Measurements from ENCODE around the gene YTHDF1.

YTHDF1 gene

GRCh38 chr20:63183422-63184146 is 32.3 kb downstream of the YTHDF1 start:
- DNase-seq: peak; percentile 36 to 68 (median 52)

- DNase-seq: no peak
These were observed 33.0 kb downstream of the YTHDF1 start for GRCh38 chr20:63182946-63183415.

GRCh38 chr20:63182425-63182824 is 33.5 kb downstream of the YTHDF1 start:
- DNase-seq: no peak

- no peak for DNase-seq
These were observed 34.7 kb downstream of the YTHDF1 start for GRCh38 chr20:63181226-63181625.

GRCh38 chr20:63180569-63181185 is 35.3 kb downstream of the YTHDF1 start:
- no peak for DNase-seq

GRCh38 chr20:63179687-63180568 is 36.0 kb downstream of the YTHDF1 start:
- DNase-seq: peak; percentile 10 to 48 (median 28)

- DNase-seq: peak; percentile 9 to 59 (median 50)
These were observed 36.8 kb downstream of the YTHDF1 start for GRCh38 chr20:63178889-63179686.

- no peak for DNase-seq
These were observed 37.5 kb downstream of the YTHDF1 start for GRCh38 chr20:63178446-63178820.

GRCh38 chr20:63177785-63178445 is 38.0 kb downstream of the YTHDF1 start:
- DNase-seq: peak in 1 of 4 experiments; percentile 15

- DNase-seq: peak in 1 of 4 experiments; percentile 31
These were observed 38.7 kb downstream of the YTHDF1 start for GRCh38 chr20:63177134-63177784.

GRCh38 chr20:63176427-63177133 is 39.4 kb downstream of the YTHDF1 start:
- no peak for DNase-seq

- DNase-seq: peak in 2 of 4 experiments; percentile 32 to 39
These were observed 39.9 kb downstream of the YTHDF1 start for GRCh38 chr20:63176034-63176426.

- no peak for DNase-seq
These were observed 40.7 kb downstream of the YTHDF1 start for GRCh38 chr20:63175038-63175895.

GRCh38 chr20:63174309-63175037 is 41.5 kb downstream of the YTHDF1 start:
- peak in 2 of 4 experiments; percentile 26 to 34 for DNase-seq

- no peak for DNase-seq
These were observed 42.3 kb downstream of the YTHDF1 start for GRCh38 chr20:63173552-63174191.

GRCh38 chr20:63172726-63173125 is 43.2 kb downstream of the YTHDF1 start:
- no peak for DNase-seq

GRCh38 chr20:63171991-63172390 is 43.9 kb downstream of the YTHDF1 start:
- no peak for DNase-seq

GRCh38 chr20:63169681-63170080 is 46.2 kb downstream of the YTHDF1 start:
- DNase-seq: no peak

Measured in suppressor macrophage (primary cell).